GM19455 (cell line): ENCODE results near the gene CDKN2AIP.
"Not testable (repeated sequence)": the region's sequence is repeated elsewhere in the genome, so short reads cannot be mapped to it uniquely, and the experiment has no call there.

Source experiments
- ATAC-seq: cut with Tn5 transposase; IDR thresholded peaks from one replicate; pipeline ENCODE4 v1.9.1; 2021; ENCODE audit not compliant: unreplicated experiment

CDKN2AIP gene

GRCh38 chr4:183447646-183448045 is 3.2 kb downstream of the CDKN2AIP start:
- ATAC-seq: no peak

GRCh38 chr4:183448436-183448835 is 4.0 kb downstream of the CDKN2AIP start:
- no peak for ATAC-seq

- no peak for ATAC-seq
These were observed 4.9 kb downstream of the CDKN2AIP start for GRCh38 chr4:183449193-183449882.

- no peak for ATAC-seq
These were observed 5.7 kb downstream of the CDKN2AIP start for GRCh38 chr4:183450108-183450507.

- no peak for ATAC-seq
These were observed 11.2 kb downstream of the CDKN2AIP start for GRCh38 chr4:183455431-183456195.

GRCh38 chr4:183458005-183458404 is 13.6 kb downstream of the CDKN2AIP start:
- ATAC-seq: no peak

DNA sequence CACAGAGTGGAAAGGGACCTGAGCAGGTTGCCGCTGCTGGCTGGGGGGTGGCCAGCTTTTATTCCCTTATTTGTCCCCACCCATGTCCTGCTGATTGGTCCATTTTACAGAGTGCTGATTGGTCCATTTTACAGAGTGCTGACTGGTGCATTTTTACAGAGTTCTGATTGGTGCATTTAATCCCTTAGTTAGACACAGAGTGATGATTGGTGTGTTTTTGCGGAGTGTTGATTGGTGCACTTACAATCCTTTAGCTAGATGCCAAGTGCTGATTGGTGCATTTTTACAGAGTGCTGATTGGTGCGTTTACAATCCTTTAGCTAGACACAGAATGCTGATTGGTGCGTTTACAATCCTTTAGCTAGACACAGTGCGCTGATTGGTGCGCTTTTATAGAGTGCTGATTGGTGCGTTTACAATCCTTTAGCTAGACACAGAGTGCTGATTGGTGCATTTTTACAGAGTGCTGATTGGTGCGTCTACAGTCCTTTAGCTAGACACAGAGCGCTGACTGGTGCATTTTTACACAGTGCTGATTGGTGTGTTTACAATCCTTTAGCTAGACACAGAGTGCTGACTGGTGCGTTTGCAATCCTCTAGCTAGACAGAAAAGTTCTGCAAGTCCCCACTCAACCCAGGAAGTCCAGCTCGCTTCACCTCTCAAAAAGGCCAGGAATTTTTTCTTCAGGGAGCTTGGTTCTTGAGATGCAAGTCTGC is 19.6 kb downstream of the CDKN2AIP start:
- not testable (repeated sequence) for ATAC-seq

GRCh38 chr4:183465879-183466278 is 21.4 kb downstream of the CDKN2AIP start:
- ATAC-seq: not testable (repeated sequence)

DNA sequence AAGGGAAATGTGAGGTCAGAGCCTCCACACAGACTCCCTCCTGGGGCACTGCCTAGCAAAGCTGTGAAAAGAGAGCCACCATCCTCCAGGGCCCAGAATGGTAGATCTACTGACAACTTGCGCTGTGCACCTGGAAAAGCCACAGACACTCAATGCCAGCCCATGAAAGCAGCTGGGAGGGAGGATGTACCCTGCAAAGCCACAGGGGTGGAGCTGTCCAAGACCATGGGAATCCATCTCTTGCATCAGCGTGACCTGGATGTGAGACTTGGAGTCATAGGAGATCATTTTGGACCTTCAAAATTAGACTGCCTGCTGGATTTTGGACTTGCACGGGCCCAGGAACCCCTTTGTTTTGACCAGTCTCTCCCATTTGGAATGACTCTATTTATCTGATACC is 22.8 kb downstream of the CDKN2AIP start:
- no peak for ATAC-seq

- no peak for ATAC-seq
These were observed 24.0 kb downstream of the CDKN2AIP start for GRCh38 chr4:183468210-183469095.

- ATAC-seq: no peak
These were observed 24.8 kb downstream of the CDKN2AIP start for GRCh38 chr4:183469285-183469684.

GRCh38 chr4:183469936-183470335 is 25.5 kb downstream of the CDKN2AIP start:
- no peak for ATAC-seq

- no peak for ATAC-seq
These were observed 26.4 kb downstream of the CDKN2AIP start for GRCh38 chr4:183470821-183471220.

- ATAC-seq: peak; percentile 75
These were observed 27.7 kb downstream of the CDKN2AIP start for GRCh38 chr4:183471946-183472708.

DNA sequence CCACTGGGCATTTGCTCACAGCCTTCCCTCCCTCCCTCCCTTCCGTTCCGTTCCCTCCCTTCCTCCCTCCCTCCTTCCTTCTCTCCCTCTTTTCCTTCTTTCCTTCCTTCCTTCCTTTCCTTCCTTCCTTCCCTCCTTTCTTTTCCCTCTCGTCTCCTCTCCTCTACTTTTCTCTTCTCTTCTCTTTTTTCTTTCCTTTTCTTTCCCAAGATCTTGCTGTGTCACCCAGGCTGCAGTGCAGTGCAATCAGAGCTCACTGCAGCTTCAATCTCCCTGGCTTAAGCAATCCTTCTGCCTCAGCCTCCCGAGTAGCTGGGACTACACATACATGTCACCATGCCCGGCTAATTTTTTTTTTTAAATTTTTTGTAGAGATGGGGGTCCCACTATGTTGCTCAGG is 33.7 kb downstream of the CDKN2AIP start:
- no peak for ATAC-seq

GRCh38 chr4:183478926-183479325 is 34.5 kb downstream of the CDKN2AIP start:
- no peak for ATAC-seq

DNA sequence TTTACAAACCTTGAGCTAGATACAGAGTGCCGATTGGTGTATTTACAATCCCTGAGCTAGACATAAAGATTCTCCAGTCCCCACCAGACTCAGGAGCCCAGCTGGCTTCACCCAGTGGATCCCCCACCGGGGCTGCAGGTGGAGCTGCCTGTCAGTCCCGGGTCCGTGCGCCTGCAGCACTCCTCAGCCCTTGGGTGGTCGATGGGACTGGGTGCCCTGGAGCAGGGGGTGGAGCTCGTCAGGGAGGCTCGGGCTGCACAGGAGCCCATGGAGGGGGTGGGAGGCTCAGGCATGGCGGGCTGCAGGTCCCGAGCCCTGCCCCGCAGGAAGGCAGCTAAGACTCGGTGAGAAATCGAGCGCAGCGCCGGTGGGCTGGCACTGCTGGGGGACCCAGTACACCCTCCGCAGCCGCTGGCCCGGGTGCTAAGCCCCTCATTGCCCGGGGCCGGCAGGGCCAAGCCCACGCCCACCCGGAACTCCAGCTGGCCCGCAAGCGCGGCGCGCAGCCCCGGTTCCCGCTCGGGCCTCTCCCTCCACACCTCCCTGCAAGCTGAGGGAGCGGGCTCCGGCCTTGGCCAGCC is 38.2 kb downstream of the CDKN2AIP start:
- not testable (repeated sequence) for ATAC-seq

- ATAC-seq: no peak
These were observed 39.6 kb downstream of the CDKN2AIP start for GRCh38 chr4:183483997-183484396.

GRCh38 chr4:183485411-183486160 is 41.1 kb downstream of the CDKN2AIP start:
- ATAC-seq: no peak
